Superior temporal gyrus (tissue), 1 donor: ENCODE results near the gene RAB20.

Source experiments
- DNase-seq: peaks from one replicate; pipeline ENCODE4 v3.0.0-alpha.2; 2016; ENCODE audit errors: extremely low spot score

The RAB20 gene

GRCh38 chr13:110529522-110530311 is 31.8 kb downstream of the RAB20 start:
- no peak for DNase-seq

- DNase-seq, result no peak
Observed at GRCh38 chr13:110528911-110529310, 32.6 kb downstream of the RAB20 start.

- DNase-seq, result no peak
Observed at GRCh38 chr13:110528371-110528770, 33.2 kb downstream of the RAB20 start.

- DNase-seq, result no peak
Observed at GRCh38 chr13:110525328-110526319, 35.9 kb downstream of the RAB20 start.

GRCh38 chr13:110524541-110525257 is 36.8 kb downstream of the RAB20 start:
- DNase-seq, result no peak

DNA sequence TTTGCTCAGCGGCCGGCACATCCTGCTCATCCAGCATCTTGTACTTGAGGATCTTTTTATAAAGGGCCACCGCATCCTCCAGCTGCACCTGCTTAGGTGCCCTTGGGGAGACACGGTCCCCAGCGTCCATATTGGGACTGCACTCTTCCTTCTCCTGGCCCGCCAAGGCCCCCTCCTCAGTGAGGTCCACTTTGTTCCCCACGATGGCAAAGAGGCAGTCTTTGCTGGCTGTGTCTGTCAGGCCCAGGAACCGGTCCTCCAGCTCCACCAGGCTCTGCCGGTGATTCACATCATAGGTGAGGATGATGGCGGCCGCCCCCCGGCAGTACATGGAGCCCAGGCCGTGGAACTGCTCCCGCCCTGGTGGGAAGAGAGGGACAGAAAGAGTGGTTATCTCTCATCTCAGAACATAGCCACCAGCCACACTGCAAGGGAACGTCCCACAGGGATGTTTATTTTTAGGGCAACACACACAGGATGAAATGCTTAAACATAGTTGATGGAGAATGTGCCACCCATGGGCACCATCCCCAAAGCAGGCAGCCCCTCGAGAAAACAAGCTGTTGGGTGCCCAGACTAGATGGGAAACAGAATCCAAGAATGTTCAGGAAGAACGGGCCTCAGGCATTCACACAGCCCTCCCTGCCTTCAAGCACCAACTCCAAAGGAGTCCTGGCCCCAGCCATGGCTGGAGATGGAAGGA is 37.5 kb downstream of the RAB20 start:
- DNase-seq, result no peak

GRCh38 chr13:110523180-110523579 is 38.3 kb downstream of the RAB20 start:
- DNase-seq, result no peak

- DNase-seq, result no peak
Observed at GRCh38 chr13:110522721-110523120, 38.8 kb downstream of the RAB20 start.

- DNase-seq, result no peak
Observed at GRCh38 chr13:110521946-110522345, 39.6 kb downstream of the RAB20 start.

GRCh38 chr13:110521296-110521680 is 40.2 kb downstream of the RAB20 start:
- no peak for DNase-seq

GRCh38 chr13:110520431-110521295 is 40.9 kb downstream of the RAB20 start:
- peak; percentile 58 for DNase-seq

DNA sequence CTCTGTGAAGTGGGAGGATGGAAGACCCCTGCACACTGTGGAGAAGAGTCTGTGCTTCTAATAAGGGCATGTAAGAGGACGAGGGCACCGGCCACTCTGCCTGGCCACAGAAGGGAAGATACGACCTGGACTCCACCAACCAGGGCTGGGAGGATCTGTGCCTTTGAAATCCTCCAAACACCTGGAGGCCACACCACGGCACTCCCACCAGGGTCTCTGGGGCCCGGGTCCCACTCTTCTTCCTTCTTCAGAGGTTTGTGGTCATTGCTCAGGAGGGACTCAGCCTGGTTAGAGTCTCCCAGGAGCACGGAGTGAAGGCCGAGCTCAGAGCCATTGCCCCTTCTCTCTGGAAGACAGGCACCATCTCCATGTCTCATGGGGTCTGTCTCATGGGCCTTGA is 42.0 kb downstream of the RAB20 start:
- DNase-seq, result no peak

DNA sequence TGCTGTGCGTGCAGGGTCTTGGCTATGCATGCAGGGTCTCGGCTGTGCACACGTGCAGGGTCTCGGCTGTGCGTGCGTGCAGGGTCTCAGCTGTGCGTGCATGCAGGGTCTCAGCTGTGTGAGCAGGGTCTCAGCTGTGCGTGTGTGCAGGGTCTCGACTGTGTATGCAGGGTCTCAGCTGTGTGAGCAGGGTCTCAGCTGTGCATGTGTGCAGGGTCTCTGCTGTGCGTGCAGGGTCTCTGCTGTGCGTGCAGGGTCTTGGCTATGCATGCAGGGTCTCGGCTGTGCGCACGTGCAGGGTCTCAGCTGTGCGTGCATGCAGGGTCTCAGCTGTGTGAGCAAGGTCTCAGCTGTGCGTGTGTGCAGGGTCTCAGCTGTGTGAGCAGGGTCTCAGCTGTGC is 42.5 kb downstream of the RAB20 start:
- no peak for DNase-seq

DNA sequence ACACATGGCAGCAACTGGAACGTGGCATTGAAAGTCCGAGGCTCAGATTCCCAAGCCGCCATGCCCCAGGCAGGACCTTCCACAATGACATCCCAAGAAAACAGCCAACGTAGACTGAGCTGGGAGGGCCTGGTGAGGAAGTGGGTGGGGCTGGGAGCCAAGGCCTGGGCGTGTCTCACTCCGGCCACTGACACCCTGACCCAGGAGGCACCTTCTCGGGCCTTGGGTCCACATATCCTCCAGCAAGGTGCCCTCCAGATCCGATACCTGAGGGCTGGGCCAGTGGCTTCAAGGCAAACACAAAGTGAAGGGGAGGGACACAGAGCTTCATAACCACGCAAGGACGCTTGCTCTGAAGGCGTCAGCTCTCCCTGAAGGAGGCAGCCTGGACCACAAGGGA is 43.0 kb downstream of the RAB20 start:
- no peak for DNase-seq

DNA sequence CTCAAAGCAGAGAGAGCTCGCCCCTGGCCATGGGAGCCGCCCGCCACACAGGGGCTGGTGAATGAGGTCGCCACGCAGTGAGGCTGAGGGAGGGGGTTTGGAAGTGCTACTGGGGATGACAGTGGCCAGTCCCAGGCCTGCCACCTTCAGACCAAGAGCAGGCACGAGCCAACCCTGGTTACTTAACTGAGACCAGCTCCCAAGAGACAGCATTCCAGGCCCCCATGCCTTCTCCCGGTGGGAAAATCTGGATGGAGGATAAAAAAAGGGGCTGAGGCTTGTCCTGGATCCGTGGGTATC is 43.3 kb downstream of the RAB20 start:
- DNase-seq, result no peak

DNA sequence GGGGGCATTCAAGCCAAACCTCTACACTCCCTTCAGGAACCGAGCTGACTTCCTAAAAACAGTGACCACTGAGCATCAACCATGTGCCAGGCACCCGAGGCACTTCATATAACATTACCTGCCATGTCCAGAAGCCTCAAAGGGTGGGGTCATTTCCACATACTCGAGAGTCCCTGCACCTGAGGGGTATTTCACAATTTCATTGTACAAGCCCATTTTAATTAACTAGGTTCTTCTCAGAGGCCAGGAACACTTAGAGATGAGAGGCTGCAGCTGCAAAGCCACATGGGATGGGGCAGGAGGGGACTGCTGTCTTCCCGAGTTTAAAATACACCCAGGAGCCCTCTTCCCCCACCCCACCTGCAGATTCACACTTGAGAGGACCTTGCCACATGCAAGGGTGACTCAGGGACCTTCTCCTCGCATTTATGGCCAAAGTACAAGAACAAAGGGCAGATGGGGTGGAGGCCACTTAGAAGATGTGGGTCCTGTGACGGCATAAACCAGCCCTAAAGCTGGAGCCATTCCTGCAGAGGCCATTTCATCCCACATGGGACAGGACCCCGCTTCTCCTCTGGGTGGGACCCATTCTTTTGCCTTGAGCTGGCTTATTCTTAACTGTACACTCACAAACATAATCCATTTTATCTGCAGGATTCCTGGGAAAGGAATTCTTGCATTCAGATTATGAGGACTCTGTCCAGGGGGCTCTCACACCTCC is 43.9 kb downstream of the RAB20 start:
- DNase-seq, result no peak

DNA sequence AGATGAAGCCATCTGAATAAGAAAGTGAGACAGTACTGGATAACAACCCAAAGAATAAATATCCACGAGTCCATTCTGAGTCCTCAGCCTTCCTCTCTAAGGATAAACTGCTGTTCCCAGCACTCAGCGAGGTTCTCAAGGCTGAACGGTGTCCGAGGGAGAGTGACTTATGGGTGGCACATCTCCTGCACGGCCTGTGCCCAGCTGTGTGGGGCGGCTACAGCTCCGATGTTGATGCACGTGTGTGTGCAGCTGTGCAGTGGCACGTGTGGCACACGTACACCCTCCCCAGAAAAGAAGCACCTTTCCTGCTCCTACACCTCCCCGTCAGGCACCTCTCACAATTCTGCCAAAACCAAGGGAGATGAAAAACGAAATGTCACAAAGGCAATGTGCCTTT is 45.0 kb downstream of the RAB20 start:
- DNase-seq, result no peak

- DNase-seq, result no peak
Observed at GRCh38 chr13:110512198-110512740, 49.3 kb downstream of the RAB20 start.

- DNase-seq, result no peak
Observed at GRCh38 chr13:110511509-110512181, 49.9 kb downstream of the RAB20 start.
